IMR-90 (cell line): ENCODE measurements around the gene NEUROD4. TPM values are rescaled to one million over a fixed set of nuclear protein-coding genes. Genes with fewer than 3 reads are reported as not detected.

Source experiments
- ATAC-seq: fragments of 200-7000 bp; cut with Tn5 transposase; 2 replicates; pipeline ENCODE4 v1.9.1; 2020; ENCODE audit warnings: low read depth, mild to moderate bottlenecking, moderate library complexity
- BruUV-seq: library from RNA; stranded (reverse); fragments of 400-500 nt; replicated peaks from 2 replicates; lab custom pipeline; 2021; lab: Mats Ljungman, UMichigan
- CTCF ChIA-PET: fragments of 300-600 bp; formaldehyde crosslinking; extraction: SDS; loops from one replicate; lab custom pipeline; 2021; ENCODE audit warnings: antibody characterized with exemption; lab: Yijun Ruan, JAX
- POLR2A ChIA-PET: fragments of 300-600 bp; sonication (Branson Sonifier 250); formaldehyde crosslinking; loops from one replicate; lab custom pipeline; 2022; ENCODE audit warnings: antibody characterized with exemption; ENCODE audit not compliant: unreplicated experiment; lab: Charles Lee
- DNase-seq: peaks from one replicate; pipeline ENCODE4 v3.0.0; 2013
- H2AFZ ChIP-seq: replicated peaks from 2 replicates; pipeline ENCODE3; 2013; ENCODE audit warnings: low read length, mild to moderate bottlenecking; ENCODE audit not compliant: poor library complexity
- H2AK5ac ChIP-seq: 2 replicates; pipeline ENCODE4 v1.6.1; 2013; ENCODE audit warnings: low read depth, low read length, inconsistent platforms
- H2AK9ac ChIP-seq: replicated peaks from 2 replicates; pipeline ENCODE3; 2013; ENCODE audit warnings: mild to moderate bottlenecking, low read depth, low read length, moderate library complexity; ENCODE audit not compliant: poor library complexity
- H2BK120ac ChIP-seq: 2 replicates; pipeline ENCODE4 v1.6.1; 2013; ENCODE audit warnings: low read depth, low read length, inconsistent platforms
- H2BK15ac ChIP-seq: 3 replicates; pipeline ENCODE4 v1.6.1; 2013; ENCODE audit warnings: low read depth, low read length, inconsistent platforms
- H2BK20ac ChIP-seq: 2 replicates; pipeline ENCODE4 v1.6.1; 2013; ENCODE audit warnings: low read depth, mild to moderate bottlenecking, inconsistent platforms, low read length, moderate library complexity
- H2BK5ac ChIP-seq: 2 replicates; pipeline ENCODE4 v1.6.1; 2013; ENCODE audit warnings: mild to moderate bottlenecking, low read depth, low read length, inconsistent platforms; ENCODE audit not compliant: poor library complexity, severe bottlenecking
- H3K14ac ChIP-seq: replicated peaks from 2 replicates; pipeline ENCODE4 v1.6.1; 2013; ENCODE audit warnings: low read depth, low read length, inconsistent platforms
- H3K18ac ChIP-seq: 2 replicates; pipeline ENCODE4 v1.6.1; 2013; ENCODE audit warnings: low read depth, low read length, control low read depth
- H3K23ac ChIP-seq: 2 replicates; pipeline ENCODE4 v1.6.1; 2013; ENCODE audit warnings: low read depth, low read length, inconsistent platforms
- H3K27ac ChIP-seq: 2 replicates; pipeline ENCODE4 v1.5.1; 2013; ENCODE audit warnings: mild to moderate bottlenecking, control low read depth, low read length; ENCODE audit not compliant: insufficient read depth
- H3K27me3 ChIP-seq: 2 replicates; pipeline ENCODE4 v1.6.1; 2013; ENCODE audit warnings: low read length; ENCODE audit not compliant: control insufficient read depth, insufficient read depth
- H3K36me3 ChIP-seq: 2 replicates; pipeline ENCODE4 v1.6.1; 2013; ENCODE audit warnings: low read length, mixed read lengths; ENCODE audit not compliant: control insufficient read depth, insufficient read depth
- H3K4ac ChIP-seq: 2 replicates; pipeline ENCODE4 v1.6.1; 2013; ENCODE audit warnings: low read depth, low read length, inconsistent platforms
- H3K4me1 ChIP-seq: 2 replicates; pipeline ENCODE4 v1.6.1; 2013; ENCODE audit warnings: low read length, mixed read lengths; ENCODE audit not compliant: control insufficient read depth, insufficient read depth
- H3K4me2 ChIP-seq: 2 replicates; pipeline ENCODE4 v1.6.1; 2013; ENCODE audit warnings: low read depth, mild to moderate bottlenecking, control low read depth, low read length, moderate library complexity
- H3K4me3 ChIP-seq: 2 replicates; pipeline ENCODE4 v1.5.1; 2013; ENCODE audit warnings: low read depth, mild to moderate bottlenecking, control low read depth, low read length, moderate library complexity; ENCODE audit not compliant: insufficient read depth
- H3K56ac ChIP-seq: 2 replicates; pipeline ENCODE4 v1.6.1; 2013; ENCODE audit warnings: low read length, inconsistent platforms; ENCODE audit not compliant: insufficient read depth; ENCODE audit errors: extremely low read depth
- H3K79me1 ChIP-seq, 2 experiments: 2 replicates each; pipeline ENCODE4 v1.6.1; 2013; ENCODE audit warnings: low read length in 2 of 2, inconsistent platforms in 1 of 2, low read depth in 1 of 2
- H3K9ac ChIP-seq: 2 replicates; pipeline ENCODE4 v1.6.1; 2013; ENCODE audit warnings: low read depth, low read length, control low read depth
- H3K9me1 ChIP-seq: 2 replicates; pipeline ENCODE4 v1.6.1; 2013; ENCODE audit warnings: low read length, inconsistent platforms; ENCODE audit not compliant: insufficient read depth
- H3K9me3 ChIP-seq: 2 replicates; pipeline ENCODE4 v1.6.1; 2013; ENCODE audit warnings: low read length; ENCODE audit not compliant: control insufficient read depth, insufficient read depth
- H4K20me1 ChIP-seq: 2 replicates; pipeline ENCODE4 v1.6.1; 2013; ENCODE audit warnings: low read length, inconsistent platforms; ENCODE audit not compliant: insufficient read depth
- H4K5ac ChIP-seq: 2 replicates; pipeline ENCODE4 v1.6.1; 2013; ENCODE audit warnings: mild to moderate bottlenecking, low read depth, low read length, control low read depth
- H4K8ac ChIP-seq, 2 experiments: 2 replicates each; pipeline ENCODE4 v1.6.1; 2013; ENCODE audit warnings: low read depth in 2 of 2, low read length in 2 of 2, control low read depth in 1 of 2, inconsistent platforms in 1 of 2
- H4K91ac ChIP-seq: 2 replicates; pipeline ENCODE4 v1.6.1; 2013; ENCODE audit warnings: low read depth, low read length, inconsistent platforms; ENCODE audit not compliant: insufficient read depth
- BHLHE40 ChIP-seq: fragments of 150-350 bp; IDR thresholded peaks from 2 replicates; pipeline ENCODE4 v1.6.1; 2016; ENCODE audit warnings: mild to moderate bottlenecking, low read depth, low read length
- CEBPB ChIP-seq: IDR thresholded peaks from 2 replicates; pipeline ENCODE4 v1.6.1; 2012; ENCODE audit warnings: low read depth, low read length, improper control_type of control experiment
- CHD1 ChIP-seq: IDR thresholded peaks from 2 replicates; pipeline ENCODE4 v1.6.1; 2012; ENCODE audit warnings: low read depth, low read length, improper control_type of control experiment
- ELK1 ChIP-seq: fragments of 150-350 bp; IDR thresholded peaks from 2 replicates; pipeline ENCODE4 v1.6.1; 2016; ENCODE audit warnings: low read depth, mild to moderate bottlenecking, low read length, moderate library complexity, borderline replicate concordance
- MAFK ChIP-seq: IDR thresholded peaks from 2 replicates; pipeline ENCODE4 v1.6.1; 2012; ENCODE audit warnings: low read depth, low read length, improper control_type of control experiment
- MXI1 ChIP-seq: IDR thresholded peaks from 2 replicates; pipeline ENCODE4 v1.6.1; 2012; ENCODE audit warnings: low read depth, mild to moderate bottlenecking, low read length, moderate library complexity, borderline replicate concordance
- NFE2L2 ChIP-seq: fragments of 150-350 bp; IDR thresholded peaks from 2 replicates; pipeline ENCODE4 v1.6.1; 2016; ENCODE audit warnings: low read depth, mild to moderate bottlenecking, low read length
- POLR2A ChIP-seq: IDR thresholded peaks from 2 replicates; pipeline ENCODE4 v1.6.1; 2012; ENCODE audit warnings: mild to moderate bottlenecking, low read depth, low read length
- RAD21 ChIP-seq: IDR thresholded peaks from 2 replicates; pipeline ENCODE4 v1.6.1; 2012; ENCODE audit warnings: low read length, improper control_type of control experiment
- RCOR1 ChIP-seq: IDR thresholded peaks from 2 replicates; pipeline ENCODE4 v1.6.1; 2012; ENCODE audit warnings: mild to moderate bottlenecking, low read length, improper control_type of control experiment; ENCODE audit not compliant: insufficient replicate concordance
- RFX5 ChIP-seq: IDR thresholded peaks from 2 replicates; pipeline ENCODE4 v1.8.0; 2012; ENCODE audit warnings: low read depth, mild to moderate bottlenecking, low read length, moderate library complexity
- USF2 ChIP-seq: fragments of 150-350 bp; IDR thresholded peaks from 2 replicates; pipeline ENCODE4 v1.6.1; 2017; ENCODE audit warnings: mild to moderate bottlenecking, antibody characterized with exemption, low read length, low read depth
- WGBS, 2 experiments: methylation state at CpG; one replicate each; pipeline versions ENCODE4 v1.1.5 to v1.1.7; 2013; ENCODE audit warnings: missing lambda C conversion rate in 2 of 2; ENCODE audit not compliant: insufficient read length in 1 of 2; ENCODE audit errors: extremely low coverage in 2 of 2; 5-methylcytosine and 5-hydroxymethylcytosine counted together
- dilution Hi-C: fragments of 300-500 bp; cut with HindIII; formaldehyde crosslinking; loops from one replicate; pipeline ENCODE4 v1.14.3; 2018; ENCODE audit warnings: low sequenced_read_pairs; ENCODE audit not compliant: unreplicated experiment
- in situ Hi-C: fragments of 300-500 bp; cut with MboI; formaldehyde crosslinking; loops from 3 replicates; pipeline ENCODE4 v1.14.3; 2019; ENCODE audit warnings: low sequenced_read_pairs, inconsistent platforms, mixed read lengths
- intact Hi-C: fragments of 100-400 bp; cut with micrococcal nuclease; formaldehyde crosslinking; loops from 2 replicates; pipeline ENCODE4 v1.10.0; 2022
- polyA plus RNA-seq, 3 experiments: library from polyadenylated mRNA; depleted of rRNA; stranded (reverse); fragments of >200 nt; gene quantifications; 2 replicates each; pipeline ENCODE4 v1.2.3, GENCODE V29; 2012; ENCODE audit warnings: low replicate concordance in 1 of 3
- total RNA-seq: library from RNA; depleted of rRNA; stranded (reverse); fragments of >200 nt; gene quantifications from 2 replicates; pipeline ENCODE4 v1.2.3, GENCODE V29; 2012

Gene NEUROD4
- total and polyA plus RNA-seq, 2 of the 4 experiments (the other 2 are of a cell fraction), result not detected

GRCh38 chr12:55044135-55044534 lies 24.4 kb downstream of the NEUROD4 start:
- no peaks in the 10 kb centered on the region for H3K9me3 ChIP-seq
- TF ChIP-seq CHD1 (no peak), ELK1 (no peak), POLR2A (no peak), RFX5 (no peak), MAFK (no peak), RCOR1 (no peak), NFE2L2 (no peak), CEBPB (no peak), USF2 (no peak), RAD21 (no peak), BHLHE40 (no peak), MXI1 (no peak)
- CTCF ChIA-PET, result interaction anchor here (1.4 kb wide), 1 partner anchor 24 kb away, joined by 5 read pairs; no protein-coding TSS in a partner anchor
- H3K14ac ChIP-seq, result no peak overlapping the region
- DNase-seq (no peak), ATAC-seq (no peak)
- no peak overlapping the region for H3K27ac ChIP-seq
- H3K4ac ChIP-seq, result no peak overlapping the region
- no peaks in the 10 kb centered on the region for H3K4me1 ChIP-seq
- H4K20me1 ChIP-seq, result no peaks in the 10 kb centered on the region
- in situ Hi-C loops, result no loop called here
- H4K91ac ChIP-seq, result no peak overlapping the region
- no peak overlapping the region for H3K18ac ChIP-seq
- H3K23ac ChIP-seq, result no peak overlapping the region
- H4K5ac ChIP-seq, result no peak overlapping the region
- no peak overlapping the region for H3K56ac ChIP-seq
- H2AK5ac ChIP-seq, result no peak overlapping the region
- H3K36me3 ChIP-seq, result no peaks in the 10 kb centered on the region
- no peak overlapping the region for H3K9ac ChIP-seq
- no peak overlapping the region for H2BK120ac ChIP-seq
- H2BK15ac ChIP-seq, result no peak overlapping the region
- no peak overlapping the region for H2BK5ac ChIP-seq
- H3K79me1 ChIP-seq, result no peaks in the 10 kb centered on the region
- no peaks in the 10 kb centered on the region for H3K9me1 ChIP-seq
- H2AFZ ChIP-seq, result no peak overlapping the region
- no CpG with 5 or more reads among the region's 6 CpGs for WGBS, 2 experiments
- H2BK20ac ChIP-seq, result no peak overlapping the region
- H3K4me3 ChIP-seq, result no peak overlapping the region
- POLR2A ChIA-PET, result no interaction called here
- H3K4me2 ChIP-seq, result no peak overlapping the region
- H3K27me3 ChIP-seq, result no peaks in the 10 kb centered on the region; the same call in 1 of the 2 replicates
- H2AK9ac ChIP-seq, result no peak overlapping the region
- dilution Hi-C loops, result no loop called here
- H4K8ac ChIP-seq, result no peak overlapping the region
- intact Hi-C loops, result no loop called here
- no TSS peak for BruUV-seq
